GM12873 (cell line): ENCODE data around the gene MAFB.

Source experiments
- CTCF ChIP-seq: IDR thresholded peaks from 2 replicates; pipeline ENCODE4 v1.5.1; 2012; ENCODE audit warnings: low read depth, mild to moderate bottlenecking, moderate library complexity, low read length, control low read depth; ENCODE audit not compliant: insufficient read depth; ENCODE audit errors: missing control alignments

MAFB gene

DNA sequence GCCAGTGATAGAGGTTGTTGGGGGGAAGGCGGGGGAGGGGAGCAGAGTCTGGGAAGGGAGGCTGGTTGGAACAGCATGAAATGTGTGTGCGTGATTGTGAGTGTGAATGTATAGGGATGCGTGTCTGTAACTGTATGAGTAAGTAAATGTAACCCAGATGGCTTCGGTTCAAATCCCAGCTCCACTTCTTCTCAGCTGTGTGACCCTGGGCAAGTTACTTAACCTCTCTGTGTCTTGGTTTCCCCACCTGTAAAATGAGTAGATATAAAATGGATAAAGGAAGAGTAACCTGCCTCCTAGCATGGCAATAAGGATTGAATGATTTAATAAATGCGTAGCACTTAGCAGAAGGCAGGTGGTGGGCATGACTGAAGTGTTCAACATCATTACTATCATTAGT, 24.1 kb downstream of the MAFB start:
- no peak for TF ChIP-seq CTCF

DNA sequence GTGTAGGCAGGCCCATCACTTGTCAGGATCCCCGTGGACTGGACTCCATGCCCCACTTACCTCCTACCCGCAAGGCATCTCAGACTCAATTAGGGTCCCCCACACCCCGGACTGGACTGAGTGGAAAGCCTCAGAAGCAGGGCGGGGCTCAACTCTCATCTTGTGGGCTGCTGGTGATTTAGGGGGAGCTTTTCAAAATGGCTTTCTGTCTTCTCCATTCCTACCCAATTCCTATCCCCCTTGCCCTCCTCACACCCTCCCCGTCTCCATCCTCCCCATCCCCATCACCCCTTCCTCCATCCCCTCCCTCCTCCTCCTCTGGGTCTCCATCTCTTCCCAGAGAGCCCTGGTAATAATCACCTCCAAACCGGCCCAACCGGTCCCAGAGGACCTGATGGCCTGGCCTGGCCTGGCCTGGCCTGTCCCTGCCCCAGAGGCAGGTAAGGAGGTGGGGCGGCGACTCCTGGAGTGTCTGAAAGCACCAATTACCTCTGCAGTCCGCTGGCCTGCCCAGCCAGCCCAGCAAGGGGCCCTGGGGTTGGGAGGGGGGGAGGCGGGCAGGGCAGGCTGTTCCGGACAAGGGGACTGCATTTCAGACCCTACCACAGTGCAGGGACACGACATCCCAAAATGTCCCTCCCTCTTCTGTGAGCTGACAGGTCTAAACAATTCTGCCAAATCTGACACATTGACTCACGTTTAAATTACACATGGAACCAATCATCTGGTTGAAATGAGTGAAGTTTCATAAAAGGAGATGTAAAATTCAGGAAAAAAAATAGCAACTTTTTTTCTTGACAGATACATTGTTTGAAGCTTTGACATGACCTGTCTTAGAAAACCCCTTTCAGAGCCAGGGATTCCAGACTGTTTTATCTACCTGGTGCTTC, 24.8 kb downstream of the MAFB start:
- TF ChIP-seq CTCF = no peak

DNA sequence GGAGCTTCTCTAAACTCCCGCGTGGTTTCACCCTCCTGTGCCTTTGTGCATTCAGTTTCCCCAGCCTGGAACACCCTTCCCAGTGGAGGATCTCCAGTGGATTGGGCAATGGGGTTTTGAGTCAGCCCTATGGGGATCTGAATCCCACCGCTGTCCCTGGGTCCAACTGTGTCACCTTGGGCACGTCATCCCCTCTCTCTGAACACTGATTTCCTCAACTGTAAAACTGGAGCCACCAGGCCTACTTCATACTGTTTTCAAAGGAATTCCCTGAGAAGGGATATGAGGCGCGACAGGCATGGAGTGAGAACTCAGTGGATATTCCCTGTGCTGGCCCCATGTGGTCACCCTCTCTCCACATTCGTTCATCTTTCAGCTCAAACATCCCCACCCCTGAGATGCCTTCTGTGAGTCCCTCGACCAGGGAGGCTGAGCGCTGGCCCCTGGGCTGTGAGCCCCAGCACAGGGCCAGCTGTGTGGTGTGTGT, 25.7 kb downstream of the MAFB start:
- TF ChIP-seq CTCF = no peak

GRCh38 chr20:40659567-40659966, 29.5 kb downstream of the MAFB start:
- no peak for TF ChIP-seq CTCF

DNA sequence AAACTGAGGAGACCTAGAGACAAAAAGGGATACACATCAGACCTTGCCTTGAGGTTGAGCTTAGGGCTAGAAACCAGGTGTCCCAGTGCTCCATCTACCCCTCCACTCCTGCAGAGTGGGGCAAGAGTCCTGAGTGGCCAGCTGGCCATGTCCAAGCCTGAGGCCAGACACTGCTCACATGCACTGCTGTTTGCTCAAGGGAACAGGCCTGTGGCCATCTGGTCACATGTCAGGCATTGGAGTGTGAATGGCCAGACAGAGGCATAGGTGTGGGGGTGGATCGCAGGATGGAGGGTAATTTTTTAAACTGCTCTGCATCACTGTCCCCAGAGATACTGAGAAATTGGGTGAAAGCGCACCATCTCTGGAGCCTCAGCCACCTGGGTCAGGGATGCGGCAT, 30.5 kb downstream of the MAFB start:
- TF ChIP-seq CTCF = no peak

DNA sequence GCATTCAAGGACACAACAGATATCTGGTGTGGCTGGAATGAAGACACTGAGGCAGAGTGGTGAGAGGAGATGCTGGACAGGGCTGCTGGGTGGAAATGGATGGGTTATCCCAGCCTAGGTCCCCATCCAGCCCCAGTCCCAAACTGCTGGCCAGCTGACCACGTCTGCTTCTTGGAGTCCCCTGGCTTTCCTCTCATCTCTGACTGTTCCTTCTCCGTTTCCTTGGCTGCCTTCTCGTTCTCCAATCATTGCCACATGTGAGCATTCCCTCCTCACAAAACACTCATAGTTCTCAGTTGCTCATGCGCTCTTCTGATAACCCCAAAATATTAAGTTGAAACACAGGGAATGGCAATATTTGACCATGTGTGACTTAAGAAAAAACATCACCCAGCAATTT, 31.5 kb downstream of the MAFB start:
- TF ChIP-seq CTCF = no peak

GRCh38 chr20:40655451-40655850, 33.6 kb downstream of the MAFB start:
- no peak for TF ChIP-seq CTCF
